SU-DHL-6 (cell line): ENCODE measurements around the gene GRM8.
"Not testable (repeated sequence)": the region's sequence is repeated elsewhere in the genome, so short reads cannot be mapped to it uniquely, and the experiment has no call there.

Experiments used
- H2AFZ ChIP-seq: fragments of 200-600 bp; sonication (generic); 2 replicates; pipeline ENCODE4 v1.6.1; 2014; ENCODE audit warnings: low read depth, mild to moderate bottlenecking, moderate library complexity, mixed read lengths, antibody characterized with exemption, low read length; ENCODE audit not compliant: severe bottlenecking
- H3F3A ChIP-seq: fragments of 200-600 bp; shearing (Covaris generic); 2 replicates; pipeline ENCODE4 v1.6.0; 2016; ENCODE audit warnings: antibody characterized with exemption, mild to moderate bottlenecking; ENCODE audit not compliant: insufficient read depth
- H3K27ac ChIP-seq: fragments of 200-600 bp; sonication (generic); 2 replicates; pipeline ENCODE4 v1.5.1; 2016; ENCODE audit warnings: low read depth, mild to moderate bottlenecking, low read length, moderate library complexity, mixed read lengths
- H3K27me3 ChIP-seq: fragments of 200-600 bp; sonication (generic), shearing (Covaris generic); 2 replicates; pipeline ENCODE4 v1.6.0; 2014; ENCODE audit warnings: mild to moderate bottlenecking, low read length
- H3K36me3 ChIP-seq: fragments of 200-600 bp; sonication (generic); 2 replicates; pipeline ENCODE4 v1.6.1; 2014; ENCODE audit warnings: mild to moderate bottlenecking, low read length, mixed read lengths
- H3K4me2 ChIP-seq: fragments of 300-600, 200-600 bp; shearing (Covaris generic), sonication (generic); 2 replicates; pipeline ENCODE4 v1.6.0; 2014; ENCODE audit warnings: low read length, low read depth, mild to moderate bottlenecking; ENCODE audit not compliant: poor library complexity, severe bottlenecking
- H3K4me3 ChIP-seq: fragments of 200-600 bp; sonication (generic); 2 replicates; pipeline ENCODE4 v1.5.1; 2014; ENCODE audit warnings: antibody characterized with exemption, low read length, mild to moderate bottlenecking, mixed read lengths; ENCODE audit not compliant: insufficient read depth, poor library complexity, severe bottlenecking
- H3K79me2 ChIP-seq: fragments of 200-600 bp; sonication (generic); 2 replicates; pipeline ENCODE4 v1.6.1; 2014; ENCODE audit warnings: mild to moderate bottlenecking, low read length, moderate library complexity; ENCODE audit not compliant: insufficient read depth
- H3K9ac ChIP-seq: fragments of 200-600 bp; sonication (generic); 2 replicates; pipeline ENCODE4 v1.7.0; 2014; ENCODE audit warnings: mild to moderate bottlenecking, low read length
- H3K9me2 ChIP-seq: fragments of 200-600 bp; sonication (generic); replicated peaks from 2 replicates; pipeline ENCODE4 v1.6.1; 2014; ENCODE audit warnings: low read length; ENCODE audit not compliant: insufficient read depth
- H3K9me3 ChIP-seq: fragments of 200-600 bp; sonication (generic); 2 replicates; pipeline ENCODE4 v1.6.1; 2014; ENCODE audit warnings: low read length, mixed read lengths; ENCODE audit not compliant: insufficient read depth
- H4K20me1 ChIP-seq: fragments of 200-600 bp; sonication (generic); 2 replicates; pipeline ENCODE4 v1.6.1; 2014; ENCODE audit warnings: low read depth, mild to moderate bottlenecking, antibody characterized with exemption, low read length, moderate library complexity, mixed read lengths
- CTCF ChIP-seq: fragments of 200-600 bp; sonication (generic); IDR thresholded peaks from one replicate; pipeline ENCODE4 v1.5.1; 2017; ENCODE audit warnings: antibody characterized with exemption, mild to moderate bottlenecking, low read length, moderate library complexity; ENCODE audit not compliant: insufficient read depth, poor library complexity, severe bottlenecking
- EZH2phosphoT487 ChIP-seq: fragments of 200-600 bp; sonication (generic), shearing (Covaris generic); conservative IDR thresholded peaks from 2 replicates; pipeline ENCODE4 v1.6.1; 2018; ENCODE audit warnings: mild to moderate bottlenecking, antibody characterized with exemption, low read length, moderate library complexity, mixed read lengths

GRM8 gene

GRCh38 chr7:126840869-126841268 is 411.9 kb downstream of the GRM8 start:
- H3K4me2 ChIP-seq: no peak overlapping the region
- H2AFZ ChIP-seq: no peak overlapping the region
- H3K79me2 ChIP-seq: no peaks in the 10 kb centered on the region
- H3K27me3 ChIP-seq: no peaks in the 10 kb centered on the region
- no peak overlapping the region for H3K4me3 ChIP-seq
- no peaks in the 10 kb centered on the region for H4K20me1 ChIP-seq
- TF ChIP-seq CTCF (no peak), EZH2phosphoT487 (no peak)
- no peaks in the 10 kb centered on the region for H3F3A ChIP-seq
- H3K27ac ChIP-seq: no peak overlapping the region
- H3K9me3 ChIP-seq: no peaks in the 10 kb centered on the region
- no peaks in the 10 kb centered on the region for H3K36me3 ChIP-seq
- H3K9ac ChIP-seq: no peak overlapping the region
- no peaks in the 10 kb centered on the region for H3K9me2 ChIP-seq

- H3F3A ChIP-seq: no peaks in the 10 kb centered on the region
- no peak overlapping the region for H3K4me3 ChIP-seq
- TF ChIP-seq EZH2phosphoT487: no peak
- no peak for TF ChIP-seq CTCF
- H3K4me2 ChIP-seq: no peak overlapping the region
- H3K9me2 ChIP-seq: no peaks in the 10 kb centered on the region
- no peak overlapping the region for H3K27ac ChIP-seq
- no peaks in the 10 kb centered on the region for H3K36me3 ChIP-seq
- H3K9me3 ChIP-seq: no peaks in the 10 kb centered on the region
- H3K9ac ChIP-seq: no peak overlapping the region
- no peaks in the 10 kb centered on the region for H3K27me3 ChIP-seq
- no peak overlapping the region for H2AFZ ChIP-seq
- H4K20me1 ChIP-seq: no peaks in the 10 kb centered on the region
- H3K79me2 ChIP-seq: no peaks in the 10 kb centered on the region
These were observed 413.1 kb downstream of the GRM8 start for GRCh38 chr7:126839624-126840023.

DNA sequence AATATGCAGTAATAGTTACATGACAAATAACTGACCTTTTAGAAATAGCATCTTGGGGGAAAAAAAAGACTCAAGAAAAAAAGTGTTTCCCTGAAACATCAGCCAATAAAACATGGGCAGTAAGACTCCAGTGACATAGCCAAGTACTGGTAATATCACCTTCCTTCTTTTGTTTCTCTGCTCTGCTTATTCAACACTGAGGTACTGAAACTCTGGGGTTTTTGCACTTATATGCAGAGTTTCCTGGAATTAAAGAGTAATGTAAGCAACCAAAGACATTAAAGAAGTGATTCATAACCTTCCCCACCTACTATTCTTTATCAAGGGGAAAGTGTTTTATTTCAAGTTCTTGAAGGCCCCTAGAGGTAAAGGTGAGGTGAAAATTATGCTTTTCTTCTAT is 414.5 kb downstream of the GRM8 start:
- H4K20me1 ChIP-seq: no peaks in the 10 kb centered on the region
- no peaks in the 10 kb centered on the region for H3F3A ChIP-seq
- no peak overlapping the region for H3K4me2 ChIP-seq
- no peaks in the 10 kb centered on the region for H3K79me2 ChIP-seq
- H3K9me2 ChIP-seq: no peaks in the 10 kb centered on the region
- no peaks in the 10 kb centered on the region for H3K36me3 ChIP-seq
- no peak overlapping the region for H3K27ac ChIP-seq
- no peaks in the 10 kb centered on the region for H3K27me3 ChIP-seq
- H2AFZ ChIP-seq: no peak overlapping the region
- H3K4me3 ChIP-seq: no peak overlapping the region
- no peak overlapping the region for H3K9ac ChIP-seq
- TF ChIP-seq EZH2phosphoT487: no peak
- TF ChIP-seq CTCF: no peak
- H3K9me3 ChIP-seq: no peaks in the 10 kb centered on the region

DNA sequence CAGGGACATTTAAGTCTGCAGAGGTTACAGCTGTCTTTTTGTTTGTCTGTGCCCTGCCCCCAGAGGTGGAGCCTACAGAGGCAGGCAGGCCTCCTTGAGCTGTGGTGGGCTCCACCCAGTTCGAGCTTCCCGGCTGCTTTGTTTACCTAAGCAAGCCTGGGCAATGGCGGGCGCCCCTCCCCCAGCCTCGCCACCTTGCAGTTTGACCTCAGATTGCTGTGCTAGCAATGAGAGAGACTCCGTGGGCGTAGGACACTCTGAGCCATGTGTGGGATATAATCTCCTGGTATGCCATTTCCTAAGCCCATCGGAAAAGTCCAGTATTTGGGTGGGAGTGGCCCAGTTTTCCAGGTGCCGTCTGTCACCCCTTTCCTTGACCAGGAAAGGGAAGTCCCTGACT is 421.5 kb downstream of the GRM8 start:
- H3K9me3 ChIP-seq, H3K4me2 ChIP-seq, H2AFZ ChIP-seq, H3K27me3 ChIP-seq, H3K9ac ChIP-seq, H3K27ac ChIP-seq, H3K4me3 ChIP-seq, H3K36me3 ChIP-seq, H3K9me2 ChIP-seq, H3K79me2 ChIP-seq, H4K20me1 ChIP-seq, H3F3A ChIP-seq: not testable (repeated sequence)
